Mesodermal cell (in vitro differentiated cells): ENCODE measurements around the gene LRRC14B.

Experiments used
- H3K27ac ChIP-seq: 2 replicates; pipeline ENCODE4 v1.7.0; 2013; ENCODE audit warnings: mild to moderate bottlenecking, low read depth, low read length, moderate library complexity; ENCODE audit not compliant: severe bottlenecking
- H3K36me3 ChIP-seq: 2 replicates; pipeline ENCODE4 v1.7.1; 2013; ENCODE audit warnings: mild to moderate bottlenecking, low read length, moderate library complexity; ENCODE audit not compliant: control insufficient read depth, insufficient read depth
- H3K4me1 ChIP-seq: one replicate; pipeline ENCODE4 v1.7.1; 2013; ENCODE audit warnings: mild to moderate bottlenecking, low read length; ENCODE audit not compliant: insufficient read depth, control insufficient read depth, poor library complexity, severe bottlenecking
- H3K4me3 ChIP-seq: 2 replicates; pipeline ENCODE4 v1.7.0; 2013; ENCODE audit warnings: low read length, control low read depth, mild to moderate bottlenecking; ENCODE audit not compliant: insufficient read depth, poor library complexity, severe bottlenecking; ENCODE audit errors: extremely low read depth
- H3K9me3 ChIP-seq: 2 replicates; pipeline ENCODE4 v1.7.1; 2013; ENCODE audit warnings: mild to moderate bottlenecking, low read length, moderate library complexity; ENCODE audit not compliant: control insufficient read depth
- WGBS, 2 experiments: methylation state at CpG; one replicate each; pipeline ENCODE4 v1.1.5; 2013; ENCODE audit warnings: missing lambda C conversion rate in 2 of 2; ENCODE audit not compliant: insufficient coverage in 2 of 2; 5-methylcytosine and 5-hydroxymethylcytosine counted together

The LRRC14B gene

GRCh38 chr5:187042-187431 lies 4.3 kb upstream of the LRRC14B start:
- H3K9me3 ChIP-seq, result no peaks in the 10 kb centered on the region
- 86 to 87% methylated on average over 8 to 9 of the region's 13 CpGs for WGBS, 2 experiments
- no peak overlapping the region for H3K27ac ChIP-seq
- H3K4me1 ChIP-seq, result no peaks in the 10 kb centered on the region
- H3K4me3 ChIP-seq, result no peak overlapping the region
- H3K36me3 ChIP-seq, result no peaks in the 10 kb centered on the region

- Histone ChIP-seq H3K4me1 (no peaks in the 10 kb centered on the region), H3K27ac (no peak overlapping the region), H3K36me3 (no peaks in the 10 kb centered on the region), H3K4me3 (no peak overlapping the region), H3K9me3 (no peaks in the 10 kb centered on the region)
- WGBS, 2 experiments, result 76 to 81% methylated on average over 17 to 20 of the region's 21 CpGs
Measured at GRCh38 chr5:187617-188451, 3.5 kb upstream of the LRRC14B start.

- Histone ChIP-seq H3K4me3 (no peak overlapping the region), H3K27ac (no peak overlapping the region), H3K4me1 (no peaks in the 10 kb centered on the region), H3K36me3 (no peaks in the 10 kb centered on the region), H3K9me3 (no peaks in the 10 kb centered on the region)
- 46 to 48% methylated on average over 28 to 36 of the region's 37 CpGs for WGBS, 2 experiments
Measured at GRCh38 chr5:188488-189481, 2.5 kb upstream of the LRRC14B start.

GRCh38 chr5:189486-189885 lies 1.8 kb upstream of the LRRC14B start:
- H3K36me3 ChIP-seq, result no peaks in the 10 kb centered on the region
- no peaks in the 10 kb centered on the region for H3K9me3 ChIP-seq
- 93 to 94% methylated on average over 5 to 8 of the region's 10 CpGs for WGBS, 2 experiments
- no peak overlapping the region for H3K4me3 ChIP-seq
- H3K27ac ChIP-seq, result no peak overlapping the region
- H3K4me1 ChIP-seq, result no peaks in the 10 kb centered on the region

- H3K4me1 ChIP-seq, result no peaks in the 10 kb centered on the region
- no peaks in the 10 kb centered on the region for H3K9me3 ChIP-seq
- 86 to 93% methylated on average over 4 to 7 of the region's 11 CpGs for WGBS, 2 experiments
- no peaks in the 10 kb centered on the region for H3K36me3 ChIP-seq
- no peak overlapping the region for H3K27ac ChIP-seq
- no peak overlapping the region for H3K4me3 ChIP-seq
Measured at GRCh38 chr5:189976-190365, 1.3 kb upstream of the LRRC14B start.

- 43 to 71% methylated on average over 4 to 10 of the region's 16 CpGs for WGBS, 2 experiments
- no peak overlapping the region for H3K27ac ChIP-seq
- no peaks in the 10 kb centered on the region for H3K9me3 ChIP-seq
- no peak overlapping the region for H3K4me3 ChIP-seq
- H3K36me3 ChIP-seq, result no peaks in the 10 kb centered on the region
- no peaks in the 10 kb centered on the region for H3K4me1 ChIP-seq
Measured at GRCh38 chr5:190366-191035, 794 bp upstream of the LRRC14B start.

GRCh38 chr5:191949-192690 lies 825 bp downstream of the LRRC14B start:
- Histone ChIP-seq H3K4me3 (no peak overlapping the region), H3K27ac (no peak overlapping the region), H3K4me1 (no peaks in the 10 kb centered on the region), H3K9me3 (no peaks in the 10 kb centered on the region), H3K36me3 (no peaks in the 10 kb centered on the region)
- 89 to 95% methylated on average over 33 to 38 of the region's 46 CpGs for WGBS, 2 experiments

- no peaks in the 10 kb centered on the region for H3K4me1 ChIP-seq
- H3K27ac ChIP-seq, result no peak overlapping the region
- no peaks in the 10 kb centered on the region for H3K36me3 ChIP-seq
- H3K4me3 ChIP-seq, result no peak overlapping the region
- 79 to 80% methylated on average over 8 of the region's 9 CpGs for WGBS, 2 experiments
- no peaks in the 10 kb centered on the region for H3K9me3 ChIP-seq
Measured at GRCh38 chr5:192691-192969, 1.3 kb downstream of the LRRC14B start.

GRCh38 chr5:192970-193831 lies 1.9 kb downstream of the LRRC14B start:
- no peaks in the 10 kb centered on the region for H3K36me3 ChIP-seq
- WGBS, 2 experiments, result 94 to 100% methylated on average over 1 to 11 of the region's 17 CpGs
- no peaks in the 10 kb centered on the region for H3K4me1 ChIP-seq
- H3K9me3 ChIP-seq, result no peaks in the 10 kb centered on the region
- H3K27ac ChIP-seq, result no peak overlapping the region
- H3K4me3 ChIP-seq, result no peak overlapping the region
